ENCODE results near the gene TMEM204.

TMEM204 gene

GRCh38 chr16:1584926-1585484 lies 51.5 kb downstream of the TMEM204 start:
- TF ChIP-seq, protein P1, sequence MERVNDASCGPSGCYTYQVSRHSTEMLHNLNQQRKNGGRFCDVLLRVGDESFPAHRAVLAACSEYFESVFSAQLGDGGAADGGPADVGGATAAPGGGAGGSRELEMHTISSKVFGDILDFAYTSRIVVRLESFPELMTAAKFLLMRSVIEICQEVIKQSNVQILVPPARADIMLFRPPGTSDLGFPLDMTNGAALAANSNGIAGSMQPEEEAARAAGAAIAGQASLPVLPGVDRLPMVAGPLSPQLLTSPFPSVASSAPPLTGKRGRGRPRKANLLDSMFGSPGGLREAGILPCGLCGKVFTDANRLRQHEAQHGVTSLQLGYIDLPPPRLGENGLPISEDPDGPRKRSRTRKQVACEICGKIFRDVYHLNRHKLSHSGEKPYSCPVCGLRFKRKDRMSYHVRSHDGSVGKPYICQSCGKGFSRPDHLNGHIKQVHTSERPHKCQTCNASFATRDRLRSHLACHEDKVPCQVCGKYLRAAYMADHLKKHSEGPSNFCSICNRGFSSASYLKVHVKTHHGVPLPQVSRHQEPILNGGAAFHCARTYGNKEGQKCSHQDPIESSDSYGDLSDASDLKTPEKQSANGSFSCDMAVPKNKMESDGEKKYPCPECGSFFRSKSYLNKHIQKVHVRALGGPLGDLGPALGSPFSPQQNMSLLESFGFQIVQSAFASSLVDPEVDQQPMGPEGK (CRISPR knock-in tag; IDR thresholded peaks at IDR 0.05; ENCODE audit: borderline replicate concordance) = no peak
- TF ChIP-seq ZFP30 (CRISPR knock-in tag; IDR thresholded peaks at IDR 0.05) (no peak), ZFP3 (CRISPR knock-in tag; IDR thresholded peaks at IDR 0.05) (no peak), GLIS3 (CRISPR knock-in tag; IDR thresholded peaks at IDR 0.05) (no peak), POU6F1 (CRISPR knock-in tag; IDR thresholded peaks at IDR 0.05; ENCODE audit: borderline replicate concordance, low read depth) (no peak), RARB (CRISPR knock-in tag; IDR thresholded peaks at IDR 0.05) (no peak), ARNTL (CRISPR knock-in tag; IDR thresholded peaks at IDR 0.05; ENCODE audit: borderline replicate concordance, low read depth) (no peak), TCF4 (CRISPR knock-in tag; IDR thresholded peaks at IDR 0.05; ENCODE audit: borderline replicate concordance) (no peak), CREB5 (CRISPR knock-in tag; IDR thresholded peaks at IDR 0.05; ENCODE audit: low read depth) (no peak), ZC3H10 (CRISPR knock-in tag; IDR thresholded peaks at IDR 0.05) (no peak), ESRRG (CRISPR knock-in tag; IDR thresholded peaks at IDR 0.05) (no peak), ISL1 (CRISPR knock-in tag; IDR thresholded peaks at IDR 0.05) (no peak), OSR1 (CRISPR knock-in tag; IDR thresholded peaks at IDR 0.05) (no peak), CSRNP3 (CRISPR knock-in tag; IDR thresholded peaks at IDR 0.05) (no peak)
- TF ChIP-seq, protein P2, sequence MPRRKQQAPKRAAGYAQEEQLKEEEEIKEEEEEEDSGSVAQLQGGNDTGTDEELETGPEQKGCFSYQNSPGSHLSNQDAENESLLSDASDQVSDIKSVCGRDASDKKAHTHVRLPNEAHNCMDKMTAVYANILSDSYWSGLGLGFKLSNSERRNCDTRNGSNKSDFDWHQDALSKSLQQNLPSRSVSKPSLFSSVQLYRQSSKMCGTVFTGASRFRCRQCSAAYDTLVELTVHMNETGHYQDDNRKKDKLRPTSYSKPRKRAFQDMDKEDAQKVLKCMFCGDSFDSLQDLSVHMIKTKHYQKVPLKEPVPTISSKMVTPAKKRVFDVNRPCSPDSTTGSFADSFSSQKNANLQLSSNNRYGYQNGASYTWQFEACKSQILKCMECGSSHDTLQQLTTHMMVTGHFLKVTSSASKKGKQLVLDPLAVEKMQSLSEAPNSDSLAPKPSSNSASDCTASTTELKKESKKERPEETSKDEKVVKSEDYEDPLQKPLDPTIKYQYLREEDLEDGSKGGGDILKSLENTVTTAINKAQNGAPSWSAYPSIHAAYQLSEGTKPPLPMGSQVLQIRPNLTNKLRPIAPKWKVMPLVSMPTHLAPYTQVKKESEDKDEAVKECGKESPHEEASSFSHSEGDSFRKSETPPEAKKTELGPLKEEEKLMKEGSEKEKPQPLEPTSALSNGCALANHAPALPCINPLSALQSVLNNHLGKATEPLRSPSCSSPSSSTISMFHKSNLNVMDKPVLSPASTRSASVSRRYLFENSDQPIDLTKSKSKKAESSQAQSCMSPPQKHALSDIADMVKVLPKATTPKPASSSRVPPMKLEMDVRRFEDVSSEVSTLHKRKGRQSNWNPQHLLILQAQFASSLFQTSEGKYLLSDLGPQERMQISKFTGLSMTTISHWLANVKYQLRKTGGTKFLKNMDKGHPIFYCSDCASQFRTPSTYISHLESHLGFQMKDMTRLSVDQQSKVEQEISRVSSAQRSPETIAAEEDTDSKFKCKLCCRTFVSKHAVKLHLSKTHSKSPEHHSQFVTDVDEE (CRISPR knock-in tag; IDR thresholded peaks at IDR 0.05) = no peak
- ATAC-seq = no peak

DNA sequence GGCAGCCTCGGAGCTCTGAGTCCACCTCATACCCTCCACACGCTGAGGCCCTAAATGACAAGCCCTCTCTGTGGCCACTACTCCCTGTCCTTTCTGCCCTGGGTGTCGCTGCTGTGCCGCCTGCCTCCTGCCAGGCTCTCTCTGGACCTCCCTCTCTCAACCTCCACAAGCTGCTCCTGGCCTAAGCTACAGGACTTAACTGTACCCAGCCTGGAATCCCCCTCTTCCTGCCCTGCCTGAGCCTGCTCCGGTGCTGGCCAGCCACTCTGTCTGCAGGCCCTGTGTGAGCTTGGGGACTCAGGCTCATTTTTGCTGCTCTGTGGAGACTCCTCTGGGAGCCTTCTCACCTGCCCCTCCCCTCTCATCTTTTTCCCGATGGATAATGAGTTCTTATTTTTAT lies 56.9 kb downstream of the TMEM204 start:
- ATAC-seq = no peak
- TF ChIP-seq ARNTL (CRISPR knock-in tag; IDR thresholded peaks at IDR 0.05; ENCODE audit: borderline replicate concordance, low read depth) (no peak), ZNF8 (CRISPR knock-in tag; IDR thresholded peaks at IDR 0.05) (no peak), ZNF565 (CRISPR knock-in tag; conservative IDR thresholded peaks at IDR 0.05; ENCODE audit: low read depth) (no peak), ZNF70 (CRISPR knock-in tag; IDR thresholded peaks at IDR 0.05) (no peak), ZC3H10 (CRISPR knock-in tag; IDR thresholded peaks at IDR 0.05) (no peak), TOX (CRISPR knock-in tag; IDR thresholded peaks at IDR 0.05; ENCODE audit: borderline replicate concordance) (no peak), RARB (CRISPR knock-in tag; IDR thresholded peaks at IDR 0.05) (no peak), CSRNP3 (CRISPR knock-in tag; IDR thresholded peaks at IDR 0.05) (no peak), GLIS3 (CRISPR knock-in tag; IDR thresholded peaks at IDR 0.05) (no peak), OSR1 (CRISPR knock-in tag; IDR thresholded peaks at IDR 0.05) (no peak), CREB5 (CRISPR knock-in tag; IDR thresholded peaks at IDR 0.05; ENCODE audit: low read depth) (no peak), ISL1 (CRISPR knock-in tag; IDR thresholded peaks at IDR 0.05) (no peak)
- TF ChIP-seq, protein P2 (CRISPR knock-in tag; IDR thresholded peaks at IDR 0.05) = no peak
